OCI-LY3 (cell line): ENCODE results near the gene ETV7.

Experiments
- H2AFZ ChIP-seq: fragments of 200-600, 300-600 bp; shearing (Covaris generic); 2 replicates; pipeline ENCODE4 v1.6.0; 2014; ENCODE audit warnings: antibody characterized with exemption, low read depth, low read length
- H3K27ac ChIP-seq: fragments of 200-600, 300-600 bp; sonication (generic); 2 replicates; pipeline ENCODE4 v1.5.1; 2014; ENCODE audit warnings: mild to moderate bottlenecking, low read length, moderate library complexity, mixed read lengths
- H3K27me3 ChIP-seq: fragments of 200-600, 300-600 bp; sonication (generic); 2 replicates; pipeline ENCODE4 v1.6.1; 2014; ENCODE audit warnings: low read depth, low read length, mixed read lengths
- H3K36me3 ChIP-seq: fragments of 200-600, 300-600 bp; sonication (generic); replicated peaks from 2 replicates; pipeline ENCODE3; 2014; ENCODE audit warnings: low read depth, low read length, mixed read lengths
- H3K4me1 ChIP-seq: fragments of 300-600, 200-600 bp; sonication (generic); 2 replicates; pipeline ENCODE4 v1.6.1; 2014; ENCODE audit warnings: low read length, mixed read lengths
- H3K4me2 ChIP-seq: fragments of 200-600, 300-600 bp; sonication (generic); 2 replicates; pipeline ENCODE4 v1.6.1; 2014; ENCODE audit warnings: low read length, mixed read lengths
- H3K4me3 ChIP-seq: fragments of 300-600, 200-600 bp; sonication (generic); 2 replicates; pipeline ENCODE4 v1.5.1; 2014; ENCODE audit warnings: antibody characterized with exemption, mild to moderate bottlenecking, low read length, moderate library complexity
- H3K79me2 ChIP-seq: fragments of 300-600, 200-600 bp; shearing (Covaris generic); 2 replicates; pipeline ENCODE4 v1.6.1; 2014; ENCODE audit warnings: mild to moderate bottlenecking, low read length, mixed read lengths
- H3K9ac ChIP-seq: fragments of 300-600, 200-600 bp; shearing (Covaris generic); 2 replicates; pipeline ENCODE4 v1.6.0; 2014; ENCODE audit warnings: mild to moderate bottlenecking, low read length, moderate library complexity
- H3K9me3 ChIP-seq: fragments of 200-600, 300-600 bp; shearing (Covaris generic); 2 replicates; pipeline ENCODE4 v1.6.1; 2014; ENCODE audit warnings: low read length, mixed read lengths; ENCODE audit not compliant: insufficient read depth
- H4K20me1 ChIP-seq: fragments of 200-600, 300-600 bp; sonication (generic); 2 replicates; pipeline ENCODE4 v1.6.1; 2016; ENCODE audit warnings: low read length, mixed read lengths; ENCODE audit not compliant: insufficient read depth
- CTCF ChIP-seq: fragments of 200-600, 300-600 bp; sonication (generic); IDR thresholded peaks from 2 replicates; pipeline ENCODE4 v1.5.1; 2014; ENCODE audit warnings: antibody characterized with exemption, low read length, low read depth
- EZH2phosphoT487 ChIP-seq: fragments of 200-600 bp; shearing (Covaris generic); IDR thresholded peaks from 2 replicates; pipeline ENCODE4 v1.6.1; 2018; ENCODE audit warnings: antibody characterized with exemption, mixed run types, low read depth

ETV7 gene

DNA sequence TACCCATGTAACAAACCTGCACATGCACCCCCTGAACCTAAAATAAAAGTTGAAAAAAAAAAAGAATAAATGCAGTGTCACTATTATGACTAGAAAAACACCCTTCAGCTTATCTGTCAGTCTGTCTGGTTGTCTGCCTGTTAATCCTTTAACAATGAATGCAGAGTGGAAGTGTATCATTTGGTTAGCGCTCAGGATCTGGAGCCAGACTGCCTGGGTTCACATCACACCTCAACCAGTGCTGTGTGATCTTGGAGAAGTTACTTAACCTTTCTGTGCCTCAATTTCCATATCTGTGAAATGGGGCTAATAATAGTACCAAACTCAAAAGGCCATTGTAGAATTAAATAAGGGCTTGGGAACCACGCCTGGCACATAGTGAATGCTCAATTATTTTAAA lies 16.8 kb downstream of the ETV7 start:
- peaks cover 17% of the 10 kb centered on the region for H3K4me1 ChIP-seq
- no peak overlapping the region for H3K27ac ChIP-seq
- H3K4me2 ChIP-seq, result no peak overlapping the region
- no peaks in the 10 kb centered on the region for H3K36me3 ChIP-seq
- no peaks in the 10 kb centered on the region for H3K9me3 ChIP-seq
- H4K20me1 ChIP-seq, result no peaks in the 10 kb centered on the region
- H3K4me3 ChIP-seq, result no peak overlapping the region
- H3K79me2 ChIP-seq, result no peaks in the 10 kb centered on the region
- TF ChIP-seq EZH2phosphoT487 (no peak), CTCF (no peak)
- H3K27me3 ChIP-seq, result peaks cover 10% of the 10 kb centered on the region
- H3K9ac ChIP-seq, result no peak overlapping the region
- no peak overlapping the region for H2AFZ ChIP-seq

DNA sequence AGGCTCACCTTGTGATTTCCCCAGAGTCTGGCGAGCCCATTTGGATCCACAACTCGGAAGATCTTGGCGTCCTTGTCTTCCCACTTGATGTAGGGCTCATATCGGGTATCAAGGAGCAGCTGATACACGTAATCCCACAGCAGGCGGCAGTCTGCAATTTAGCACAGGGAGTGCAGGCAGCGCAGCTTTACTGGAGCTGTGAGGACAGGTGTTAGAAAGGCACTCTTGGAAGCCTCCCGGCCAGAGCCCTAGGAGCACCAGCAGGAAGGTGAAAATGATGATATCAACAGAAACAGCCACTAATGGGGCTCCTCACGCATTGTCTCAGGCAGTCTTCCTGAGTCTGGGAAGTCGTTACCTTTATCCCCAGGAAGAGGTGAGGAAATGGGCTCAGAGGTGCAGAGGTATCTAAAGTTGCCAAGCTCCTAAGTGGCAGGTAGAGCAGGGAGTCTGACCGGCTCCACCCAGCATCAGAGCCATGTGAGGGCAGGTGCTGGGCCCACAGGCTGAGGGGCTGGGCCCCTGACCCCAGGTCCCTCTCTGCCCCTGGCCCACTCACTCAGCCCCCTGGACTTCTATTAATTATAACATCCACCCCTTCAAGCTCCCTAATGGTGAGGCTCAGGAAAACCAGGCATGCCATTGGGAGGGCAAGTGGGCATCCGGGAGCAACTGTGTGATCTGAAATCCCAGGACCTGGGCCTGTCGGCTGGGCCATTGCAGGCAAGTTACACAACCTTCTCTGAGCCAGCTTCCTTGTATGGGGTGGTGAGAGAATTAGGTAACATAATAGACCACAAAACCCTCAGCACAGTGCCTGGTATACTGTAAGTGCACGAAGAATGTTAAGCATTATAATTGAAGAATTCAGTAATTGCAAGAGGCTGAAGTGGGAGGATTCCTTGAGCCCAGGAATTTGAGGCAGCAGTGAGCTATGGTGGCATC lies 18.3 kb downstream of the ETV7 start:
- Histone ChIP-seq H2AFZ (no peak overlapping the region), H3K9ac (no peak overlapping the region), H3K27me3 (peaks cover 6% of the 10 kb centered on the region), H3K79me2 (no peaks in the 10 kb centered on the region), H4K20me1 (no peaks in the 10 kb centered on the region), H3K9me3 (no peaks in the 10 kb centered on the region), H3K4me2 (no peak overlapping the region), H3K4me3 (no peak overlapping the region), H3K4me1 (peaks cover 30% of the 10 kb centered on the region), H3K27ac (no peak overlapping the region), H3K36me3 (no peaks in the 10 kb centered on the region)
- TF ChIP-seq CTCF (no peak), EZH2phosphoT487 (no peak)

- Histone ChIP-seq H4K20me1 (no peaks in the 10 kb centered on the region), H3K27ac (no peak overlapping the region), H3K9me3 (no peaks in the 10 kb centered on the region), H3K9ac (no peak overlapping the region), H3K4me3 (no peak overlapping the region), H3K27me3 (no peaks in the 10 kb centered on the region), H2AFZ (no peak overlapping the region), H3K4me1 (peaks cover 30% of the 10 kb centered on the region), H3K36me3 (no peaks in the 10 kb centered on the region), H3K4me2 (no peak overlapping the region), H3K79me2 (no peaks in the 10 kb centered on the region)
- TF ChIP-seq EZH2phosphoT487, result no peak
- TF ChIP-seq CTCF, result no peak
Measured at GRCh38 chr6:36368421-36368820, 19.0 kb downstream of the ETV7 start.

GRCh38 chr6:36367743-36368142 lies 19.7 kb downstream of the ETV7 start:
- no peaks in the 10 kb centered on the region for H3K79me2 ChIP-seq
- TF ChIP-seq EZH2phosphoT487 (no peak), CTCF (no peak)

More at GRCh38 chr6:36367743-36368142, 19.7 kb downstream of the ETV7 start:
- Histone ChIP-seq H3K27me3 (no peaks in the 10 kb centered on the region), H3K9ac (no peak overlapping the region), H3K9me3 (no peaks in the 10 kb centered on the region), H3K4me3 (no peak overlapping the region), H3K4me2 (no peak overlapping the region), H3K36me3 (no peaks in the 10 kb centered on the region), H3K27ac (no peak overlapping the region), H4K20me1 (no peaks in the 10 kb centered on the region), H2AFZ (no peak overlapping the region), H3K4me1 (peaks cover 30% of the 10 kb centered on the region)
